ENCODE measurements around the gene PLK3. TPM values are rescaled to one million over a fixed set of nuclear protein-coding genes. Genes with fewer than 3 reads are reported as not detected.
"Not testable (repeated sequence)": the region's sequence is repeated elsewhere in the genome, so short reads cannot be mapped to it uniquely, and the experiment has no call there.

Gene PLK3
- total and polyA plus RNA-seq, 2 donors from 2014 or later, result 4.4 to 24.3 TPM

GRCh38 chr1:44808063-44808937 is 8.1 kb downstream of the PLK3 start, which contains the start of gene BTBD19:
BTBD19 (plus strand) TSS chr1:44808523; CDS start chr1:44808821, 298 bp downstream.
- peak within 1 kb of the TSS; percentile 12 to 45 (median 42) for H3K4me3 ChIP-seq (ENCODE audit: low read length in 3 of 3)
- TF ChIP-seq CTCF (IDR thresholded peaks at IDR 0.05; ENCODE audit: borderline replicate concordance, extremely low read depth, insufficient read depth), result no peak
- no peaks in the 10 kb centered on the region for H3K9me3 ChIP-seq (ENCODE audit: control insufficient read depth in 2 of 3, insufficient read depth in 1 of 3, low read length in 3 of 3)
- H3K36me3 ChIP-seq (ENCODE audit: control insufficient read depth in 2 of 3, insufficient read depth in 3 of 3, low read length in 3 of 3), result peaks cover 0 to 8% (median 2%) of the 10 kb centered on the region in 3 donors
- DNase-seq (peak; percentile 92 to 96 (median 95)), FAIRE-seq (no peak)
- H3K27me3 ChIP-seq (ENCODE audit: control insufficient read depth, insufficient read depth, low read length), result no peaks in the 10 kb centered on the region
- intact Hi-C loops (cut with DNase I), result no loop called here
- peak within 1 kb of the TSS; percentile 35 to 97 (median 61) for H3K9ac ChIP-seq (ENCODE audit: low read length in 3 of 3)
- peak within 1 kb of the TSS; percentile 98 to 100 for H3K27ac ChIP-seq (ENCODE audit: low read depth in 2 of 2, low read length in 2 of 2)
- peaks cover 19 to 48% (median 39%) of the 10 kb centered on the region in 3 donors for H3K4me1 ChIP-seq (ENCODE audit: control insufficient read depth in 2 of 3, insufficient read depth in 2 of 3, low read depth in 1 of 3, low read length in 3 of 3)

GRCh38 chr1:44808938-44809917 is 9.1 kb downstream of the PLK3 start:
- no peaks in the 10 kb centered on the region for H3K27me3 ChIP-seq (ENCODE audit: control insufficient read depth, insufficient read depth, low read length)
- DNase-seq (peak; percentile 41 to 84 (median 75)), FAIRE-seq (no peak)
- H3K9ac ChIP-seq (ENCODE audit: low read length in 3 of 3), result peak overlapping the region; percentile 35 to 97 (median 61)
- H3K9me3 ChIP-seq (ENCODE audit: control insufficient read depth in 2 of 3, insufficient read depth in 1 of 3, low read length in 3 of 3), result no peaks in the 10 kb centered on the region
- peaks cover 19 to 48% (median 39%) of the 10 kb centered on the region in 3 donors for H3K4me1 ChIP-seq (ENCODE audit: control insufficient read depth in 2 of 3, insufficient read depth in 2 of 3, low read depth in 1 of 3, low read length in 3 of 3)
- peaks cover 0 to 5% (median 2%) of the 10 kb centered on the region in 3 donors for H3K36me3 ChIP-seq (ENCODE audit: control insufficient read depth in 2 of 3, insufficient read depth in 3 of 3, low read length in 3 of 3)
- H3K4me3 ChIP-seq (ENCODE audit: low read length in 3 of 3), result peak overlapping the region; percentile 12 to 45 (median 42)
- intact Hi-C loops (cut with DNase I), result no loop called here
- no peak for TF ChIP-seq CTCF (IDR thresholded peaks at IDR 0.05; ENCODE audit: borderline replicate concordance, extremely low read depth, insufficient read depth)
- peak overlapping the region; percentile 98 to 100 for H3K27ac ChIP-seq (ENCODE audit: low read depth in 2 of 2, low read length in 2 of 2)

GRCh38 chr1:44810101-44810761 is 10.1 kb downstream of the PLK3 start:
- no peak for FAIRE-seq
- peak overlapping the region in 1 of 3 donors; percentile 42 for H3K4me3 ChIP-seq (ENCODE audit: low read length in 3 of 3)

GRCh38 chr1:44810762-44811105 is 10.6 kb downstream of the PLK3 start:
- H3K9ac ChIP-seq (ENCODE audit: low read length in 3 of 3); intact Hi-C loops (cut with DNase I); H3K4me3 ChIP-seq (ENCODE audit: low read length in 3 of 3); H3K36me3 ChIP-seq (ENCODE audit: control insufficient read depth in 2 of 3, insufficient read depth in 3 of 3, low read length in 3 of 3); H3K27me3 ChIP-seq (ENCODE audit: control insufficient read depth, insufficient read depth, low read length); H3K9me3 ChIP-seq (ENCODE audit: control insufficient read depth in 2 of 3, insufficient read depth in 1 of 3, low read length in 3 of 3); FAIRE-seq; H3K27ac ChIP-seq (ENCODE audit: low read depth in 2 of 2, low read length in 2 of 2): not testable (repeated sequence)
- H3K4me1 ChIP-seq (ENCODE audit: control insufficient read depth in 2 of 3, insufficient read depth in 2 of 3, low read depth in 1 of 3, low read length in 3 of 3), result peaks cover 19 to 48% (median 39%) of the 10 kb centered on the region in 3 donors
- DNase-seq, result peak in 2 of 5 donors; percentile 27 to 31

More at GRCh38 chr1:44810101-44810761, 10.1 kb downstream of the PLK3 start:
- intact Hi-C loops (cut with DNase I), result no loop called here
- H3K36me3 ChIP-seq (ENCODE audit: control insufficient read depth in 2 of 3, insufficient read depth in 3 of 3, low read length in 3 of 3), result peaks cover 0 to 5% (median 0%) of the 10 kb centered on the region in 3 donors
- peak overlapping the region in 1 of 3 donors; percentile 97 for H3K9ac ChIP-seq (ENCODE audit: low read length in 3 of 3)
- H3K27ac ChIP-seq (ENCODE audit: low read depth in 2 of 2, low read length in 2 of 2), result peak overlapping the region; percentile 98 to 100
- no peaks in the 10 kb centered on the region for H3K27me3 ChIP-seq (ENCODE audit: control insufficient read depth, insufficient read depth, low read length)
- H3K4me1 ChIP-seq (ENCODE audit: control insufficient read depth in 2 of 3, insufficient read depth in 2 of 3, low read depth in 1 of 3, low read length in 3 of 3), result peaks cover 19 to 48% (median 39%) of the 10 kb centered on the region in 3 donors
- no peaks in the 10 kb centered on the region for H3K9me3 ChIP-seq (ENCODE audit: control insufficient read depth in 2 of 3, insufficient read depth in 1 of 3, low read length in 3 of 3)
- peak in 2 of 5 donors; percentile 66 to 88 for DNase-seq
- TF ChIP-seq CTCF (IDR thresholded peaks at IDR 0.05; ENCODE audit: borderline replicate concordance, extremely low read depth, insufficient read depth), result no peak

Measured in kidney (tissue), 14 donors.